HG03139 (cell line): ENCODE results near the gene LPP.

Experiments
- ATAC-seq: cut with Tn5 transposase; IDR thresholded peaks from one replicate; pipeline ENCODE4 v1.9.1; 2021; ENCODE audit not compliant: unreplicated experiment

LPP gene

GRCh38 chr3:188219147-188219546 is 65.2 kb downstream of the LPP start:
- no peak for ATAC-seq

GRCh38 chr3:188220097-188220788 is 66.3 kb downstream of the LPP start:
- no peak for ATAC-seq

GRCh38 chr3:188220988-188221818 is 67.2 kb downstream of the LPP start:
- ATAC-seq: no peak

GRCh38 chr3:188223936-188224335 is 70.0 kb downstream of the LPP start:
- ATAC-seq: no peak

GRCh38 chr3:188227442-188227841 is 73.5 kb downstream of the LPP start:
- ATAC-seq: no peak

GRCh38 chr3:188229177-188229576 is 75.2 kb downstream of the LPP start:
- no peak for ATAC-seq

GRCh38 chr3:188229726-188230125 is 75.8 kb downstream of the LPP start:
- ATAC-seq: no peak

- ATAC-seq: no peak
Measured at GRCh38 chr3:188230962-188231361, 77.0 kb downstream of the LPP start.

- no peak for ATAC-seq
Measured at GRCh38 chr3:188231456-188231855, 77.5 kb downstream of the LPP start.

GRCh38 chr3:188232656-188233055 is 78.7 kb downstream of the LPP start:
- no peak for ATAC-seq

- no peak for ATAC-seq
Measured at GRCh38 chr3:188233320-188233719, 79.4 kb downstream of the LPP start.

GRCh38 chr3:188234132-188234531 is 80.2 kb downstream of the LPP start:
- ATAC-seq: no peak

- ATAC-seq: no peak
Measured at GRCh38 chr3:188236271-188236670, 82.3 kb downstream of the LPP start.

- ATAC-seq: no peak
Measured at GRCh38 chr3:188239035-188239434, 85.1 kb downstream of the LPP start.

- ATAC-seq: no peak
Measured at GRCh38 chr3:188239577-188239976, 85.6 kb downstream of the LPP start.

GRCh38 chr3:188240189-188240981 is 86.4 kb downstream of the LPP start:
- no peak for ATAC-seq

GRCh38 chr3:188241072-188241471 is 87.1 kb downstream of the LPP start:
- ATAC-seq: no peak

GRCh38 chr3:188241883-188242282 is 87.9 kb downstream of the LPP start:
- no peak for ATAC-seq

GRCh38 chr3:188242436-188243123 is 88.6 kb downstream of the LPP start:
- ATAC-seq: no peak

GRCh38 chr3:188243124-188243795 is 89.3 kb downstream of the LPP start:
- no peak for ATAC-seq
